RWPE2 (cell line): Measurements from ENCODE around the gene CYP2F1.

Experiments
- ATAC-seq: fragments of 200-7000 bp; cut with Tn5 transposase; 3 replicates; pipeline ENCODE4 v1.9.1; 2021; ENCODE audit warnings: low read depth
- DNase-seq: peaks from one replicate; pipeline ENCODE4 v3.0.0-alpha.2; 2020; ENCODE audit warnings: low spot score
- H3K27ac ChIP-seq: fragments of 450-650 bp; 2 replicates; pipeline ENCODE4 v1.5.1; 2017; ENCODE audit warnings: mild to moderate bottlenecking; ENCODE audit not compliant: poor library complexity, severe bottlenecking
- H3K27me3 ChIP-seq: fragments of 250-450 bp; sonication (Bioruptor Pico); 2 replicates; pipeline ENCODE4 v1.5.1; 2021; ENCODE audit warnings: mild to moderate bottlenecking, moderate library complexity; ENCODE audit not compliant: insufficient read depth, poor library complexity, severe bottlenecking
- H3K36me3 ChIP-seq: fragments of 250-450 bp; sonication (Bioruptor Pico); 2 replicates; pipeline ENCODE4 v1.5.1; 2020; ENCODE audit warnings: low read depth, mild to moderate bottlenecking, moderate library complexity
- H3K4me1 ChIP-seq: fragments of 250-450 bp; sonication (Bioruptor Pico); 2 replicates; pipeline ENCODE4 v1.5.1; 2021; ENCODE audit warnings: mild to moderate bottlenecking, moderate library complexity; ENCODE audit not compliant: insufficient read depth, poor library complexity, severe bottlenecking
- H3K4me3 ChIP-seq: fragments of 250-450 bp; sonication (Bioruptor Pico); 2 replicates; pipeline ENCODE4 v1.5.1; 2021; ENCODE audit warnings: mild to moderate bottlenecking, moderate library complexity; ENCODE audit not compliant: severe bottlenecking
- H3K9me3 ChIP-seq: fragments of 250-450 bp; sonication (Bioruptor Pico); 2 replicates; pipeline ENCODE4 v1.5.1; 2021; ENCODE audit warnings: mild to moderate bottlenecking, moderate library complexity; ENCODE audit not compliant: severe bottlenecking
- TF ChIP-seq, protein P1 (sequence below): fragments of 450-650 bp; IDR thresholded peaks from one replicate; pipeline ENCODE4 v1.5.1; 2017; ENCODE audit warnings: mild to moderate bottlenecking, moderate library complexity; ENCODE audit not compliant: poor library complexity, severe bottlenecking

The CYP2F1 gene

DNA sequence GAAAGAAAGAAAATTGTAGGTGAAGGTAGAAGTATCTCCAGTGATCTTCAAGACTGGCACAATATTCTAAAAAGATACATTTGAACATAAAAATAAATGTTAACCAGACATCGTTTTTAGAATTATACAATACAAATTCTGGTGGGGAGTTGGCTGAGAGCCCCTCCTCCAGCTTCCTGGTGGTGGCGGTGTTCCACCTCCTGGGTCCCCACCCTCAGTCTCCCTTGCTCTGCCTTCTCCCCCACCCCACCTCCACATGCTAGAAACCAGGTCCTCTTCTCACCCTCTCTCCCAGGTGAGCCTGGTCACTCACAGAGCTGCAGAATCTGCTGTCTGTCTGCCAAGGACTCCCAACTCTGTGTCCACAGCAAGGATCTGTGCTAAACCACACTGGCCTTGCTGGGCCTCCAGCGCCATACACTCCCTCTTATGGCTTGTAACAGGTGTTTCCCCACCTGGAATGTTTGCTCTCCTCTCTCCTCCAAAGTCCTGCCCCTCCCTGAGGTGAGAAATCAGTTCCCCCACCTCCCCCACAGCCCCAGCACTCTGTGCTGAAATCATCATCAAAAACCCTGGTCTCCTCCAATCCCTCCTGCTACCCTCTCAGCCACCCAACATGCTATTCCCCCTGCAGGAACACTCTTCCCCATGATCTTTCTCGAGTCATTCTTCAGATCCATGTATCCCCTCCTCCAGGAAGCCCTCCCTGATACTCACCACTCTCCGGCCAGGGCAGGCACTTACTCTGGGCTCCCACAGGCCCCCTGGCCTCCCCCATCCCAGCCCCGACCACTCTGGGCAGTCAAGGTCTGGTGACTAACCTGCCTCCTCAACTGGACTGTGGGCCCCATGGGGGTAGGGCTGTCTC lies 58.3 kb downstream of the CYP2F1 start:
- TF ChIP-seq, protein P1, sequence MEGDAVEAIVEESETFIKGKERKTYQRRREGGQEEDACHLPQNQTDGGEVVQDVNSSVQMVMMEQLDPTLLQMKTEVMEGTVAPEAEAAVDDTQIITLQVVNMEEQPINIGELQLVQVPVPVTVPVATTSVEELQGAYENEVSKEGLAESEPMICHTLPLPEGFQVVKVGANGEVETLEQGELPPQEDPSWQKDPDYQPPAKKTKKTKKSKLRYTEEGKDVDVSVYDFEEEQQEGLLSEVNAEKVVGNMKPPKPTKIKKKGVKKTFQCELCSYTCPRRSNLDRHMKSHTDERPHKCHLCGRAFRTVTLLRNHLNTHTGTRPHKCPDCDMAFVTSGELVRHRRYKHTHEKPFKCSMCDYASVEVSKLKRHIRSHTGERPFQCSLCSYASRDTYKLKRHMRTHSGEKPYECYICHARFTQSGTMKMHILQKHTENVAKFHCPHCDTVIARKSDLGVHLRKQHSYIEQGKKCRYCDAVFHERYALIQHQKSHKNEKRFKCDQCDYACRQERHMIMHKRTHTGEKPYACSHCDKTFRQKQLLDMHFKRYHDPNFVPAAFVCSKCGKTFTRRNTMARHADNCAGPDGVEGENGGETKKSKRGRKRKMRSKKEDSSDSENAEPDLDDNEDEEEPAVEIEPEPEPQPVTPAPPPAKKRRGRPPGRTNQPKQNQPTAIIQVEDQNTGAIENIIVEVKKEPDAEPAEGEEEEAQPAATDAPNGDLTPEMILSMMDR: no peak
- DNase-seq: no peak
- H3K9me3 ChIP-seq: no peaks in the 10 kb centered on the region
- H3K36me3 ChIP-seq: no peaks in the 10 kb centered on the region
- ATAC-seq: no peak
- H3K4me1 ChIP-seq: peaks cover 11% of the 10 kb centered on the region
- no peak overlapping the region for H3K4me3 ChIP-seq
- no peak overlapping the region for H3K27ac ChIP-seq
- no peaks in the 10 kb centered on the region for H3K27me3 ChIP-seq

DNA sequence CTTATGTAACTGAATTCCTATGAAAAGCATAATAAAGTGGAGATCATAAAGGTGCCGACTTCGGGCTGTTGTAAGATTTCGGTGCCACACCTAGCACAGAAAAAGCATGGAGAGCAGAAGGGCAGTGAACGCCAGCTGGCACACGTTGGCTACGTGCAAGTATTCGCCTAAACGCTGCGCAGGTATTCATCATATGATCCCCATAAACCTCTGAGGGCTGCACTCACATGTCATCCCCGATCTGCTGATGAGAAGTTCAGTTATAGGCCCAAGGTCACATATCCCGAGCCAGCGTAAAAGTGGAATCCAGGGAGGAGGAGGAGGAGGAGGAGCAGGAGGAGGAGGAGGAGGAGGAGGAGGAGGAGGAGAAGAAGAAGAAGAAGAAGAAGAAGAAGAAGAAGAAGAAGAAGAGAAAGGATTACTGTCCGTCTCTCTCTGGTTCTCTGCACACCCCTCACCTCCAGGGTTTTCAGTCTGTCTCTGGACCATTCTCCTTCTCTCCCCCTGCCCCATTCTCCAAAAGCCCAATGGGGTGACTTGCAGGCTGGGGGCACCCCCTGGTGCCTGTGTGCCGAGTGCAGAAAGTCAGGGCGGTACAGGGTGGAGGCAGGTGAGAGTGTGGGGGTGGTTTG lies 60.2 kb downstream of the CYP2F1 start:
- Histone ChIP-seq H3K4me3 (no peak overlapping the region), H3K4me1 (peaks cover 11% of the 10 kb centered on the region), H3K27ac (no peak overlapping the region), H3K9me3 (no peaks in the 10 kb centered on the region), H3K27me3 (no peaks in the 10 kb centered on the region), H3K36me3 (no peaks in the 10 kb centered on the region)
- no peak for ATAC-seq
- TF ChIP-seq, protein P1: no peak
- DNase-seq: no peak

DNA sequence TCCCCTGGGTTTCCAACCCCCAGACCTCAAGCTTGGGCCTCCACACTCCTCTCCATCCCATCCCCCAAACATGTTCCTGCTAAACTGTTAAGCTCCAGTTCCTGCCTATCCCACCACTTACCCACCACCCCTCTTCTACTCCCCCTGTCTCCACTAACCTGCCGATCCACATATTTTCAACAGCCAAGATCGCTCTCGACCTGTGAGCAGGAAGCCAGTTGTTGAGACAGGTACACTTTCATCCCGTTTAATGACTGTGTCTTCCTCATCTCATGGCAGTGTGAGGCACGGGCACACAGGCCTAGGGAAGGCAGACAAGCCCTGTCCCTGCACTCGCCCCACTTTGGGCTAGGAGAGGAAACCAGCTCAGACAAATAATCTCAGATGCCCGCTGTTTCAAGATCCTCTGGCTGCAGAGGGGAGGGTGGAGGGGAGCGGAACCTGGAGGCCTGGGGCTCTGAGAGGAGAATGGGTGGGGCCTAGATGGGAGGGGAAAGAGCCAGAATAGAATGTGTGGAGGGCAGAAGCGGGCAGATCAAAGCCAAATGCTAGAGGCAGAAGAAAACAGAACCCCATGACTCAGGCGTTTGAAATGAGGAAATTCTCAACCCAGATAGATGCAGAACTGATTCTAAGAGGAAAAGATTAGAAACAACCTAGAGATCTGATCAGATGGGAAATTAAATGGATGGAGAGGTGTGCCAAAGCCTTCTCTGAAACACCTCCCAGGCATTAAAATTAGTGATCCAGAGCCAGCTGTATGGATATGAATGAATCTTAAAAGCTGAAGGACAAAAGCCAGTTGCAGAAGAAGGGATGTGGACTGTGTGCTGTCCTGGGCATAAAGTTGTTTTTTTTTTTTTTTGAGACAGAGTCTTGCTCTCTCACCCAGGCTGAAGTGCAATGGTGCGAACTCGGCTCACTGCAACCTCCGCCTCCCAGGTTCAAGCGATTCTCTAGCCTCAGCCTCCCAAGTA lies 61.9 kb downstream of the CYP2F1 start:
- Histone ChIP-seq H3K27ac (peak overlapping the region; percentile 22), H3K27me3 (no peaks in the 10 kb centered on the region), H3K4me3 (no peak overlapping the region), H3K4me1 (peaks cover 11% of the 10 kb centered on the region), H3K9me3 (no peaks in the 10 kb centered on the region), H3K36me3 (no peaks in the 10 kb centered on the region)
- DNase-seq (peak; percentile 77), ATAC-seq (peak; percentile 91)
- TF ChIP-seq, protein P1: no peak
